Fibroblast of skin of left quadriceps (primary cell): Measurements from ENCODE around the gene AJAP1.
A peak's percentile ranks its signal among the peaks of the same experiment; 100 is the strongest.

Source experiments
- DNase-seq, 2 experiments: peaks; one replicate each; pipeline ENCODE4 v3.0.0-alpha.2; 2013; ENCODE audit warnings: low read depth in 2 of 2

The AJAP1 gene

DNA sequence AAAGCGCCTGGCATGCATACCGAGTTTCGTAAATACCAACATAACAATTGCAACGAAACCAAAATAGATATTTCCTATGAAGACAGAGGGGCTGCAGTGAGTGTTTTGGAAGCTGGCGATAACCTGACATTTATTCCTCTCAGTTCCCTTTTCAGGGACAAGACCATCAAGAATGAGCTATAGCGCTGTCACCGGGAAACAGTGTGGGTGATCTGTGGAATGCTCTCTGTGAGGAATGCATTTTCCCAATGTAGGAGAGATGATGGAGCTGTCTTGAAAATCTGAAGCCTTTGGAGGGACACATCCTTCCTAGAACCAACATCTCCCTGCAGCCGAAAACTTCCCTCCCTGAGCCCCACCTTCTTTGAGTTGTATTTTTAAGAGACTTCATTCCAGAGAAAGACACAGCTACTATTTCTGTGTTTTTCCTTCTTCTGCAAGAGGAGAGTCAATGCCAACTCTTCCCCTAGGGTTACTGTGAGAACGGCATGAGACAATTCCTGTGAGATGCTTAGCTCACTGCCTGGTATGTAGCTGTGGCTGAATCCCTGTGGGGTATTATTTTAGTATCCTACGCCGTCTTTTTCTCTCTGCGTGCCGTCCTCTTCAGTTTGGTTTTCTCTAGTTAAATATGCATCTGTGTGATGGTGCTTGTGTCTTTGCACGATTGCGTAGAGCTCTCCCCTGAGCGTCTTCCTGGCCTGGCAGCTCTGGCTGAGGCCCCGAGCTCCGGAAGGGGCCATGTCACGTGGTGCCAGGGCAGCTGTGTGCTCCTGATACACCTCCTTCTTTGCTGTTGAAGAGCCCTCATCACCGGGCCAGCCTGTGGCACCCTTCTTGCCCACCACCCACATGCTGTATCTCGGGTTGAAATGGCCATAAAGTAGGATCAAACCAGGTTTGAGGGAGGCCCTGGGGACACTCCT is 45.2 kb downstream of the AJAP1 start:
- peak; percentile 26 to 43 for DNase-seq

DNA sequence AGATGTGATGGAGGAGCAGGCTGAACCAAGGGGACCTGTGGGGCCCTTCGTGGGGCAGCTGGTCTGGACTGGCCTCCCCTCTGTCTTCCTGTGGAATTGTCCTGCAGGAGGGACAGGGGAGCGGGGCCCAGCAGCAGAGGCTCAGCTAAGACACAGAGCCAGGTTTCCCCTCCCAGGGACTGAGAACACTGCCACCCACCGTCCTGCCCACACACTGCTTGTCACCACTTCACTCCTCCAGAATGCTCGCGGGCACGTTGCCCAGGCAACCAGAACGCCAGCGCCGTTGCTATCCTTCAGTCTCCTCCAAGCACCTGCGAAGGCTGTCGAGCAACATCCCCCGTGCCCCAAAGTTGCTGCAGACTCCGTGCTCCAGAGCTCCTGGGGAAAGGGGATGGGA is 46.4 kb downstream of the AJAP1 start:
- DNase-seq: no peak

DNA sequence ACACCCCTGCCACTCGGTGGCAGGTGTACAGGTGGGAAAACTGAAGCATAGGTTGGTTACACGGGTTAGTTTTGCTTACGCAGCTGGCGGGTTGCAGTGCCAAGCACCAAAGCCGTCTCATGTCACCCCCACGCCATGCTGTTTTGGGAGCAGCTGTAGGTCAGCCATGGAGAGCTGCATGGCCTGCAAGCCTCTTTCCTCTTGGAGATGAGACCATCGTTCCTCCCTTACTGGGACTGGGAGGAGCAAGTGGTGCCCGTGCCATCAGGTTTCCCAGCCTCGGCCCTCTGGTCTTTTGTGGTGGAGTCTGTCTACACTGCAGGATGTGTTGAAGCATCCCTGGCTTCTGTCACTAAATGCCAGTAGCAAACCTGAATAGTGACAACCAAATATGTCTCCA is 46.9 kb downstream of the AJAP1 start:
- DNase-seq: no peak

DNA sequence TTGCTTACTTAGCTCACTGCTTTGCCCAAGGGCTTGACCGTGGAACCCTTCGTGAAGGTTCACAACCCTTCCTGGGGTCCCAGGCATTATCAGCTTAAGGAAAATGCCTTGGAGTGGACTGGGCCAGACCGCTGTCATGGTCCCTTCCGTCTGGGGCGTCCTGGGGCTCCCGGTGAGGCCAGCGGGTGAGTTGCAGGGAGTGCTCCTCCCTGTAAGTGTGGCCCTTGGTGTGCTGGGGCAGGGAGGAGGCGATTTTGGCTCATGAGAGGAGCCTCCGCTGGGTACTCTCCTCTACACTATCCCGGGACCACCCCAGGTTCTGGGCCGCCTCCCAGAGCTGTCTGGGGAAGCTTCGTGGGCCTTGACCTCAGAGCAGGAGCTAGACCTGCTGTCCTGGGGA is 48.1 kb downstream of the AJAP1 start:
- DNase-seq: no peak

DNA sequence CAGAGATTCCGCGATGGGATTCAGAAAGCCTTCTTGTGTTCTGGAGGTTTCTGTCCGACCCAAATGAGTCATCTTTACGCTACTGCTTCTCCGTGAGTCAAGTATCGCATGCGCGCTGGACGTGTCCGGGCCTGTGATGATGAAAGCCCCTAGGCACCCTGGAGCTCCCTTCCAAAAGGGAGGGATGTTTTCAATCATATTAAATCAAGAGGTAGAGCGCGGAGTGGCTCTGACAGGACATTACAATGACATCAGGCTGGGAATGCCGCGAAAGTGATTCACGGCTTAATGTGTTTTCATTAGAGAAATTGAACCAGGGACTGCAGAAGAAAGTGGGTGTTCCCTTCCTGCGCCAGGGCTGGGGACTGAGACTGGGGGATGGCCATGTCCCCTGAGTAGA is 48.5 kb downstream of the AJAP1 start:
- DNase-seq: peak; percentile 86

DNA sequence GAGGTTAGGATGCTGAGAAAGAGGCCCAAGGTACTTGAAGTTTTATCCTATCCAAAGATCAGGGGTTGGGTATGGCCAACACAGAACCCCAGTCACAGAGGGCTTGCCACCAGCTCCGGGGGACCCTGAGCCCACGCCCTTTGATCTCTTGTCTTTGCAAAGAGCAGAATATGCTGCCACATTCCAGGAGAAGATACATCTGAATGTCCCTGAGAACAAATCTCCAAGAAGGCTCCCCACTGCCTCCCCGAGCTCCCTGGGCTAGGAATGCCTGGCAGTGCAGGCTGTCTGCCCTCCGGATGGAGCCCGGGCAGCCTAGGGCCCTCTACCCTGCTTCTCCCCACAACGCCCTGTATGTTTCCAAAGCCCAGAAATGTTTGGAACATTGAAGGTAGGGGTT is 49.2 kb downstream of the AJAP1 start:
- DNase-seq: no peak

DNA sequence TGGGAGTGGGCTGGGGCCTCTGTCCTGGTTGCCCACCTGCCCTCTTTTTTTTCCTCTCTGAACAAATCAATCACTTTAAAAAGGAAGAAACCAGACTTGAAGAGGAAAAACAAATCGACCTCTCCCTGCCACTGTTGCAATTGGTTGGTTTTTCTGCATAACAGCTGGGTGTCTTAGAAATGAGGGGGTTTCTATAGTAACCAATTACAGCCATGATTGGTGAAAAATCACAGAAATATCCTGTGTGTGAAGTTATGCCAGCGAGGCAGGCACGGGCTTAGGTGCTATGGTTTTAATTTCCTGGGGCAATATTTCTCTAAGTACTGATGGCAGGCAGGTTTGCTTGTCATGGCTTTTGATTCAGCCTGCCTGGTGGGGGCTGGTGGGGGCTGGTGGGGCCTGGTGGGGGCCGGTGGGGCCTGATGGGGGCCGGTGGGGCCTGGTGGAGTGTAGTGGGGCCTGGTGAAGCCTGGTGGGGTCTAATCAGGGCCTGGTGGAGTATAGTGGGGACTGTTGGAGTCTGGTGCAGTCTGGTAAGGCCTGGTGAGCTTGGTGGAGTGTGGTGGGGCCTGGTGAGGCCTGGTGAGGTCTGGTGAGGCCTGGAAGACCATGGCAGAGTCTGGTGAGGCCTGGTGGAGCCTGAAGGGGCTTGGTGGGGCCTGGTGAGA is 54.6 kb downstream of the AJAP1 start:
- no peak for DNase-seq

DNA sequence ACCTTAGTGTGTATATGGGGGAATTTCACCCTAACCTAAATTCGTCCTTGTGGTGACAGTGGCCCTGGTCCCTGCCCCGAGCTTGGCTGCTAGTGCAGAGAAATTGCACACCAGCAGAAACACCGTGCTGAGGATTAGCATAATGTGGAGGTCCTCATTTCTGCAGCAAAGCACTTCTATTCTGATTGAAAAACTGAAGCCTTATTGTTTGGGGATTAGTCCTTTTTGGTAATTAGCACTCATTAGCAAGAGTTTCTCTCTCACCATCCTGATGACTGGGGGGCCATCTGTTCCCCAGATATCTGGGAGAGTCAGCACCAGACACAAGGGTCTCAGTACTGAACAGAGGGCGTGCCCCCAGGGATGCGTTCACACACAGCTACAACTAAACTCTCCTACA is 55.2 kb downstream of the AJAP1 start:
- DNase-seq: no peak

DNA sequence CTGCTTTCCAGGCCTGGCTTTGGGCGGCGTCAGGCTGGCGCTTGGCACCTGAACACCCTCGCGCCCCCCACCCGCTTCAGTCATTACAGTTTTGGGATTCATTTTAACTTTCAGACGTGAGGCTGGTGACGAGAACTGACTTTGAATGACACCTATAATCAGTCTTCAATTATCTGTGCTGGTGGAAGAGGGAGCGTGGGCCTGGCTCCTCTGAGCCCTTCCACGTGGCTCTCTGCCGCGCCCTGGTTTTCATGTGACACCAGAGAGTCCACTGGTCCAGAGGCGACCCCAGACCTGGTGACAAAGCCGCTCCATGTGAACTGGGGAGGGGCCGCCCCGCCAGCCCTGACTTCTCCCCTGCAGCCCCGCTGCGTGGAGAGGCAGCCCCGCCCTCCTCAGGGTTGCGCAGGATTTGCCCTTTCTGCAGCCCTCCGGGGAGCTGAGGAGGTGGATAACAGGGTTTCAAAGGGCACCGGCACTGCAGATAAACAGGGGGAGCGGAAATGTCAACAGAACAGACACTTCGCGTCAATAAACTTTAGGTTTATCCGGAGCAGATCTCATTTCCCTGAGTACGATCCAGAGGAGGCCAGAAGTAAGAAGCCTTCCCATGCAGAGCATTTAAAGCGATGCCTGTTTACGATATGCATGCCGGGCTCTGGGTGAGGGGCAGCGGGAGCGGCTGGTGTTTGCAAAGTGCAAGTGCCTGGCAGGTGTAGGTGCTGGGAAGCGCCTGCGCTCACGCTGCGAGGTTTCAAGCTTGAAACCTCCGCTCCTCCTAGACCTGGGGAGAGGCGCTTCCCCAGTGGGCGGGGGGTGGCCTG is 56.4 kb downstream of the AJAP1 start:
- no peak for DNase-seq

DNA sequence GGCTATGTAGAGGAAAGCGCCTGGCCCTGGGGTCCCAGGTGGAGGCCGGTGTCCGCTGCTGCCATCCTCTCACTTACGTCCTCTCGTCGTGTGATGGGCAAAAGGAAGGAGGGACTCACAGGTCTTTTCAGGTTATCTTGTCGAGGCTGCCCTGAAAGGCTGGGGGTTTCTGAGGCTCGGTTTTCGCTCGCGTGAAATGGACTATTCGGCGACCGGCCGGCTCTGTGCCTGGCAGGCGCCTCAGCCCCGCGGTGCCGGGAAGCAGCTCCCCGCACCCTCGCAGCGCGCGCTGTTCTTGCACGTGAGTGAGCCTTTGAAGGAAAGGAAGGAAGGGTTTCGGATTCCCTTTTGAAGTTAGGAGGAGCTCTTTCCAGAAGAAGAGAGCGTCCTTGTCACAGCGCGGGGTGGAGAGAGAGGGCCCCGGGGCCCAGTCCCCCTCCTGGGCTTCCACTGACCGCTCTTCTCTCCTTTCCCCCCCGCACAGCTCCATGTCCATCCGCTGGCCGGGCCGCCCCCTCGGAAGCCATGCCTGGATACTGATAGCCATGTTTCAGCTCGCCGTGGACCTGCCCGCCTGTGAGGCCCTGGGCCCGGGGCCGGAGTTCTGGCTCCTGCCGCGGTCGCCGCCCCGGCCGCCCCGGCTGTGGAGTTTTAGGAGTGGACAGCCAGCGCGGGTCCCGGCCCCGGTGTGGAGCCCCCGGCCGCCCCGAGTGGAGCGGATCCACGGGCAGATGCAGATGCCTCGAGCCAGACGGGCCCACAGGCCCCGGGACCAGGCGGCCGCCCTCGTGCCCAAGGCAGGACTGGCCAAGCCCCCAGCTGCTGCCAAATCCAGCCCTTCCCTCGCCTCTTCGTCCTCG is 57.2 kb downstream of the AJAP1 start:
- no peak for DNase-seq

DNA sequence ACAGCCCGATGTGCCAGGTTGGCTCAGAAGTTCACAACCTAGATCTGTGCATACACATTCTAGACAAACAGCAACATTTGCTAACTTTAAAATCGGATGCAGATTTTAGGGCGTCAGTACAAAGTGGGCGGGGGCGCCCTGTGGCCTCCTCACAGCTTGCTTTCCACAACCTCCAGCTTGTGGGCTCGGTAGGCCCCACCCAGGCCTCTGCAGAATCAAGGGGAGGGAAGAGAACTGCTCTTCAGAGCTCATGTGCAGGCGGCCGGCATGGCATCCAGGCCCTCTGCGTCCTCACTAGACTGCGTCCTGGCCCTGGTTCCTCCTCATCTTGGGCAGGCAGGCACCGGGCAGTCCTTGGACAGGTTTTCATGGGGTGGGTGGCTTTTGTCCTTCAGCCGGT is 59.3 kb downstream of the AJAP1 start:
- DNase-seq: no peak

DNA sequence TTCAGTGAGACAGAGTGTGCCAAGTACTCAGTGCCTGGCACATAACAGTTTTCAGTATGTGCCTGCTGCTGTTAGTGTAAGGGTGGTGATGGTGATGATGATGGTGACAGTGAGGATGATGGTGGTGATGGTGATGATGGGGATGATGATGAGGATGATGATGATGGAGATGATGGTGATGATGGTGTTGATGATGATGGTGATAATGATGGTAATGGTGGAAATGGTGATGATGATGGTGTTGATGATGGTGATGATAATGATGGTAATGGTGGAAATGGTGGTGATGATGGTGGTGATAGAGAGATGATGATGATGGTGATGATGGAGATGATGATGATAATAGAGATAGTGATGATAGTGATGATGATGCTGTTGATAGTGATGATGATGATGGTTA is 62.0 kb downstream of the AJAP1 start:
- no peak for DNase-seq

DNA sequence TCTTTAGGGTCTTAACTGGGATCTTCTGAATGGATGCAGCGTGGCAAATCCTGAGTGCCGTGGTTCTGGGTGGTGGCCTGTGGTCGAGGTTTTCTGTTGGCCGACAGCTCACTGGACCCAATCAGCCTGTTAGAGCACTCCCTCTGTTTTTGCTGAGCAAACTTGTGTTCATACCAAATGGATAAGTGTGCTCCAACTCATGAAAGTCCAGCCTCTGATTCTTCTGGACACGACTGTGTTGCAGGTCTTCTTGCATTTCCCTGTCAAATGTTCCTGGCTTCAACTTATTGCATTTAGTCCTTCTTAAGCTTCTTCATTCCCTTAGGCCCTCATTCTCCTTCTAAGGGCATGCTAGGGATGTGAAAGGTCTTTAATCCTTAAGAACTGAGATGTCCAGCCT is 63.7 kb downstream of the AJAP1 start:
- DNase-seq: no peak

DNA sequence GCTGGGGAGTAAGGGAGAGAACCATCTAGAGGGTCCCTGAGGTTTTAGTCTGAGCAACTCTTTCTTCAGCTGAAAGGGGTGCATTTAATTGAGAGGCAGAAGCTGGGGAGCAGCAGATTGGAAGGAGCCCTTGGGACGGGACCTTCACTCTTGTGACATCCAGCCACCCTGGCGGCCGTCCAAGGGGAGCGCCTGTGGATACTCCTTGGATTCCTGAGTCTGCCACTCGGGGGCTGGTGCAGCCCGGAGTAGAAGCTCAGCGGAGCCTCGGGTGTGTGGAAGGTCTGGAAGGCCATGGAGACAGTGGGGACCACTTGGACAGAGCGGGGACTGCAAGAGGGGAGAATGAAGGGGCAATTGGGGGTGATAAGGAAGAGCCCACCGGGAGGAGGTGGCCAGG is 68.7 kb downstream of the AJAP1 start:
- DNase-seq: no peak

DNA sequence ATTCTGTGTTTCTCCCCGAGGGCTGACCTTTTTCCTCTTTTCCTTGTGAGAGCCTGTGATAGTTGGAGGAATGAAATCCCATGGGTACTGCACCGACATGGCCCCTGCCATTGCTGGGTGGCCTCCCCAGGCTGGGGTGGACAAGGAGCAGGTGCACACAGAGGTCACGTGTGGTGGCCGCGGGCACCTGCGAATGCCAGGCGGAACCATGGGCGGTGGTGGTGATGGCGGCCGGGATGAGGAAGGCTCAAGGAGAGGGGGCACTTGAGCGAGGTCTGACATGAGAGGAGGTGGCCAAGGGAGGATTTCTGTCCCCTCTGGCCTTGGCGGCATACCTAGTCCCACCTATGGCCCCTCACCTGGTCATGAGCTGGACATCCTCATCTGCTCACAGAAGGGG is 69.6 kb downstream of the AJAP1 start:
- DNase-seq: no peak

DNA sequence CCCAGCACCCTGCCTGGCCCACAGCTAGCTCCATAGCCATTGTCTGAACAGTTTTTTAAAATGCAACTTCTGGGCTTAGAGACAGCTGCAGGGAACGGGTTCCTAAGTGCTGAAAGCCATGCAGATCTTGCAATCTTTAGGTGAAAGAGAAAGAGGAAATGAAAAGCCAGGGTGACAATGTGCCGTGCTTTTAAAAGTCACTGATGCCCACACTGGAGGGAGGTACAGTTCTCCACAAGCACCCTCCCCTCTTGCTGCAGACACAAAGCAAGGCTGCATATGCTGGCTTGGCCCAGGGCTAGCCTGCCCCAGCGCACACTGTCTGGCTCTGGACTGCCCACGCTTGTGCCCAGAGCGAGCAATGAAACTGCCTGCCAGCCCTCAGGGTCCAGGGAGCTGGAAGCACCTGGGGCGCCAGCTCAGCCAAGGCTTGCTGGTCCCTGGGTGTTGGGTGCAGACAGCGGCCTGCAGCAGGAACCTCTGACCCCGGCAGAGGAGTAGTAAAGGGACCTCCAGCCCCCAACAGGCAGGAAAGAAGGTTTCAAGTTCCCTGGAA is 70.4 kb downstream of the AJAP1 start:
- DNase-seq: no peak

DNA sequence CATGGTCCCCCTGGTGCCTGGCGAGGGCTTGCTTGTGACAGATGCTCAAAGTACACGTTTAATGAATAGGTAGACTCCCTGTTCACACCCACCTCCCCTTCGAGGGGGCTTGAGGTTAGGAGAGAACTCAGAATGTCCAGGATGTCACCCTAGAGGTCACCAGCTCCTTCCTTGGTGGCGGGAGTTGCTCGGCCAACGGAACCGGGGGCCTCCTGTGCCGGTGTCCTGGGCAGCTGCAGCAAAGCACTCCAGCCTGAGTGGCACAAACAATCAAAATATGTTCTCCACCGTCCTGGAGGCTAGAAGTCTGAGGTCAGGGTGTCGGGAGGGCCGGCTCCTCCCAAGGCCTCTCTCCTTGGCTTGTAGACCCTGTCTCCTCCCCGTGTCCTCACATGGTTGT is 71.0 kb downstream of the AJAP1 start:
- no peak for DNase-seq

DNA sequence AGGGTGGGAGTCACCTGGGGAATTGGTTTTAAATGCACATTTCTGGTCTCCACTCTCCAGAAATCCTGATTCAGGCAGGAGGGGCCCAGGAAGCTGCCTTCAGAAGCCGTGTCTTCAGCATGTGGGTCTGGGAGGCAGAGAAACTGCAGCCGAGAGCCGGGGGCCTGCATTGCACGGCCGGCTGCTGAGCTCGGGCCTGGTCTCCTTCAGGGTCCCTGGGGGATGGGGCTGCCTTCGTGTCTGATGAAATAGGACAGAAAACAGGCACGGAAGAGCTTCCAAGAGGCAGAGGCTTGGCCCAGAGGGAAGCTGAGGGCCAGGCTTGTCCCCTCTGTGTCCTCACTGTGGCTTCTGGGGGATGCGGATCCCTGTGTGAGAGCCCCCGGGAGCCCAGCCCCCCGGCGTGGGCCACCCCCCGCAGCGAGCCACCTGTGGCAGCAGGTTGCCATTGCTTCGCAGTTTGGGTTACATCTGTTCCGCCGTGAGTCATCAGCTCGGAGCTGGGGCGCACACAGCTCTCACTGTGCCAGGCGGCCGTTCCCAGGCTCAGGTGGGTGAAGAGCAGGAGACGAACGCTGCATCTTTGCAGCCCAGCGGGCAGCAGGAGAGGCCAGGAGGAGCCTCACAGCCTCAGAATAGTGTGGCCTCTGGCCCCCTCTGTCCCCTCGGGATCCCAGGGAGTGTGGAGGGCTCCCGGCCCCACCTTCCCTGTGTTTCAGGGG is 72.4 kb downstream of the AJAP1 start:
- no peak for DNase-seq

DNA sequence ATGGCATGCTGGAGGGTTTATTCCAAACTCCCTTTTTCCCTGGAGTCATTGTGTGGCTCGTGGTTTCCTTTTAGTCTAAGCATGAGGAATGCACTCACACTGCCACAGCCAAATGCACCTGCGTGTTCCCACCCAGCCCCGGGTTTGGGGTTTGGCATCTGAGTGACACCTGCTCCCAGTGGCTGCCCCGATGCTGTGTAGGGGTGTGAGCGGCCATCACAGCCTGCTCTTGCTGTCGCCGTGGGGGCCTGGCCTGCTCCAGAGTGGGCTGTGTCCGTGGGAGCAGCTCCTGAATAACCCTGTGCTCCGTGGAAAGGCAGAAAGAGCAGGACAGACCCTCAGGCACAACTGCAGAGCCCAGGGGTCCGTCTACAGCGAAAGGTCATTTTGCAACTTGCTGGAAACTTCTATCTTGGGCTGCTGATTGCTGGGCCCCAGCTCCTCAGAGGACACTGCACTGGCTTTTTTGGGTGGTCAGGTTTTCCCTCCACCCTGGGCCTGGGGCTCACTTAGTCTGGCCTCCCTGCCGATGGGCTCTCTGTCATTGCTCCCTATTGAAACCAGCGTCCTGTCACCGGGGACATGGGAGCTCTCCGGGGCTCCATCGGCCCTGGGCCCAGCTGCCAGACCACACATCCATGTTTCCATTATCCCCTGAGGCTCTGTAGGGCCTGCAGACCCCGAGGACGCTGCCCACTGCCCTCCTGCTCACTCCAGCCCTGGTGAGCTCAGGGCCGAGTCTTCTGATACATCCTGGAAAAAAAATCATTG is 74.1 kb downstream of the AJAP1 start:
- DNase-seq: no peak

DNA sequence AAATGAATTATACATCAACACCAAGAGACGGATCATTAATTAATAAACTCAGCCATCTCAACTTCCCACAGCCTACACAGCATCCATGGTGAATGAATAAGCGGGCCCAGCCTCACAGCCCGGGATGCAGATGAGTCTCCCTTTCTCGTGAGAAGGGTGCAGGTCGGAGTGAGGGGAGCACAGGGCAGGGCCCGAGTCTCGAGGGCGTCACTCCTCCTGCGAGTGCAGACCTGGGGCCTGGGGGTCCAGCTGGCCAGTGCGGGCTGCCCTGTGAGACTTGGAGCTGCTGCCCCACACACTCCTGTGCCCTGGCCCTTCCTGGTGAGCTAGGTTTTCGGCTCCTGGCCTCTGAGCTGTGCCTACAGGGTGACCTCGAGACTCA is 74.7 kb downstream of the AJAP1 start:
- no peak for DNase-seq
